GM12801 (cell line): ENCODE results near the gene SYNE2.

Source experiments
- TF ChIP-seq, protein P1 (sequence below): IDR thresholded peaks from one replicate; pipeline ENCODE4 v1.5.1; 2011; ENCODE audit warnings: control low read depth; ENCODE audit not compliant: insufficient read length; ENCODE audit errors: extremely low read depth

Gene SYNE2

DNA sequence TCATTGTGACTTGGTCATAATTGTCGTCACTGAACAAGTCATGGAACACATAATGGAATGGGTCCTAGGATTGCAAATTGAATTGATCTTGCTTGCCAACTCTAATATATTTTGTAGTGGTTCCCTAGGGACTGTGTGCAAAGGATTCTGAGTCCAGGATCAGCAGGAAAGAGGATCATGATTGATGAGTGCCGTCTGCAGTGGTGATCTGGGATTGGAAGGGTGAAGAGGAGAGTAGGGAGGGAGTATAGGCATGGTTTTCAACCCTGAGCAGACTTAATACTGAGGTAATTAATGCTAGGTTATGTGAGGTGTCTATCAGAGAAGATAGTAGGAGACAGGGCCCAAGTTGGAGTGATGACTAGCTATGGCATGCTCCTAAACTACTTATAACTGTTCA lies 272.5 kb downstream of the SYNE2 start:
- TF ChIP-seq, protein P1, sequence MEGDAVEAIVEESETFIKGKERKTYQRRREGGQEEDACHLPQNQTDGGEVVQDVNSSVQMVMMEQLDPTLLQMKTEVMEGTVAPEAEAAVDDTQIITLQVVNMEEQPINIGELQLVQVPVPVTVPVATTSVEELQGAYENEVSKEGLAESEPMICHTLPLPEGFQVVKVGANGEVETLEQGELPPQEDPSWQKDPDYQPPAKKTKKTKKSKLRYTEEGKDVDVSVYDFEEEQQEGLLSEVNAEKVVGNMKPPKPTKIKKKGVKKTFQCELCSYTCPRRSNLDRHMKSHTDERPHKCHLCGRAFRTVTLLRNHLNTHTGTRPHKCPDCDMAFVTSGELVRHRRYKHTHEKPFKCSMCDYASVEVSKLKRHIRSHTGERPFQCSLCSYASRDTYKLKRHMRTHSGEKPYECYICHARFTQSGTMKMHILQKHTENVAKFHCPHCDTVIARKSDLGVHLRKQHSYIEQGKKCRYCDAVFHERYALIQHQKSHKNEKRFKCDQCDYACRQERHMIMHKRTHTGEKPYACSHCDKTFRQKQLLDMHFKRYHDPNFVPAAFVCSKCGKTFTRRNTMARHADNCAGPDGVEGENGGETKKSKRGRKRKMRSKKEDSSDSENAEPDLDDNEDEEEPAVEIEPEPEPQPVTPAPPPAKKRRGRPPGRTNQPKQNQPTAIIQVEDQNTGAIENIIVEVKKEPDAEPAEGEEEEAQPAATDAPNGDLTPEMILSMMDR, result no peak

DNA sequence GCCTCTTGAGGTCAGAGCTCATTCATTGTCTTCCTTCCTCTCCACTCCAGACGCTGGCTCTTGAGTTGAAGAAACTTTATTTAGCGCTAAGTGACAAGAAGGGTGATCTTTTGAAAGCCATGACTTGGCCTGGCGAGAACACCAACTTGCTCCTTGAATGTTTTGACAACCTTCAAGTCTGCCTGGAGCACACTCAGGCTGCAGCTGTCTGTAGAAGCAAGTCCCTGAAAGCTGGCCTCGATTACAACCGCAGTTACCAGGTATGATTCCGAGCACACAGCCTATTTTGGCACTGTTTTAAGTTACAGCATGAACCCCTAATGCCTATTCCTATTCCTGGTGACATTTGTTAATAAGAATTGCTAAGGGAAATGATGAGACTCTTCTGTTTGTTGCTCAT lies 273.7 kb downstream of the SYNE2 start:
- TF ChIP-seq, protein P1, result no peak

DNA sequence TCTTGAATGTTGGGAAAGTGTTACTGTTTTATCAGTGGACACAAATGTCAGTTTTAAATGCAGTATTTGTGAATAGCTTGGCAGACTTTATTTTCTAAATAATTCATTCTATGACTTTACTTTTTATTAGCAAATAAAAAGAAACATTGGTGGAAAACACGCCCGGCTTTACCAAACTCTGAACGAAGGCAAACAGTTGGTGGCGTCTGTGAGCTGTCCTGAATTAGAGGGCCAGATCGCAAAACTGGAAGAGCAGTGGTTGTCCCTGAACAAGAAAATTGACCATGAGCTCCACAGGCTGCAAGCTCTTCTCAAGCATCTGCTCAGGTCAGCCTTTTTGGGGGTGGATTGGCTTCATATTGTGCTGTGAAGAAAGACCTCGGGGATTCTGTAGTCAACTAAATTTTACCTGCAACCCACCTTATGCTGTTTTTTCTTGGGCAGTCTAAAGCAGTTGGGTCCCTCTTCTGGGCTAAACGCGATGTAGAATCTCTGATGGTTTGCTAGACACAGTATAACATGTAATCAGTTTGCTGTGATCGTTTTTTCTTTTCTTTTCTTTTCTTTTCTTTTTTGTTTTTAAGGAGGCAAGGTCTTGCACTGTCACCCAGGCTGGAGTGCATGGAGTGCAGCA lies 285.0 kb downstream of the SYNE2 start:
- TF ChIP-seq, protein P1, result no peak

DNA sequence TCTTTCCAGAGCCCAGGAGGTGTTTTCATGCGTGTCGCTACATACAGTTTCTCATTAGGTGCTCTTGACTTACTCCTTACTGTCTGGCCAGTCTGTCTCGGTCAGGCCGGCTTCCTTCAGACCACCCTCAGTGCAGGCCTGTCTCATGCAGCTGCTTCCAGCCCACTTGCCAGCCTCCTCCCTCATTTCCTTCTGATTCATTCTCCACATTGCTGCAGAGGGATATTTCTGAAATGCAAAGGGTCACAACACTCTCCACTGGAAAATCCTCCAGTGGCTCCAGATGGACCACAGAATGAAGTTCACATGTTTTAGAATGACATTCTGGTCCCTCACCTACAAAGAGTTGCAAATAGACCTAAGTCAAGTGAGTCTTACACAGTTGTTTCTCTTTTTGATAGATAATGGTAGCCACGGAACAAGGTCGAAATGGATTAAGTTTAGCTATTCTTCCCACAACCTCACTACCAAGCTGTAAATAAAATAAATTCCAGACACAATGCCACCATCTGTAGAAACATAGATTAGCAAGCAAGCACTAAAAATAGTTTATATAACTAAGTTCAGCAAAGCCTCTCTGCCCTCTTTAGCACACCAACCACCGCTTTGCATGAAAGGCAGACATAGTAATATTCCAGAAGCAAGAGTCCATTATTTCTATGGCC lies 294.5 kb downstream of the SYNE2 start:
- TF ChIP-seq, protein P1, result no peak

DNA sequence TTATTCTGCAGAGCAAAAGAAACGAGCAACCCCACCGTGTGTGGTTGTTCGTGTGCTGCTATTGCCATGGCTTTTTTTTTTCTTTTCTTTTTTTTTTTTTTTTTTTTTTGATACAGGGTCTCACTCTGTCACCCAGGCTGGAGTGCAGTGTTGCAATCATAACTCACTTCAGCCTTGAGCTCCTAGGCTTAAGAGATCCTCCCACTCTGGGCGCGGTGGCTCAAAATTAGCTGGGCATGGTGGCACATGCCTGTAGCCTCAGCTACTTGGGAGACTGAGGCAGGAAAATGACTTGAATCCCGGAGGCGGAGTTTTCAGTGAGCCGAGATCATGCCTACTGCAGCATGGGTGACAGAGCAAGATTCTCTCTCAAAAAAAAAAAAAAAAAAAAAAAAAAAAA lies 297.1 kb downstream of the SYNE2 start:
- TF ChIP-seq, protein P1, result no peak

DNA sequence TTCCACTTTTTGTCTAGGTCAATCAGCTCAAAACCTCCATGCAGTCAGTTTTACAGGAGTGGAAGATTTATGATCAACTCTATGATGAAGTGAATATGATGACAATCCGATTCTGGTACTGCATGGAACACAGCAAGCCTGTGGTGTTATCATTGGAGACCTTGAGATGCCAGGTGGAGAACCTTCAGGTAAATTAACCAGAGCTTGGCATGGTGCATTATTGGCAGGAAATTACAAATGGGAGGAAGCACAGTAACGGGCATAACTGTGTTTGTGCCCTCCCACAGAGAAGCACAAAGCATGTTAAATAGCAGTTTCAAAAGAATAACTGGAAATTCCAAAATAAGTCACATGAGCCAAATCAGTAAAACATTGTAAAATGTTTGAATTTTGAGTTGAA lies 305.8 kb downstream of the SYNE2 start:
- TF ChIP-seq, protein P1, result no peak

DNA sequence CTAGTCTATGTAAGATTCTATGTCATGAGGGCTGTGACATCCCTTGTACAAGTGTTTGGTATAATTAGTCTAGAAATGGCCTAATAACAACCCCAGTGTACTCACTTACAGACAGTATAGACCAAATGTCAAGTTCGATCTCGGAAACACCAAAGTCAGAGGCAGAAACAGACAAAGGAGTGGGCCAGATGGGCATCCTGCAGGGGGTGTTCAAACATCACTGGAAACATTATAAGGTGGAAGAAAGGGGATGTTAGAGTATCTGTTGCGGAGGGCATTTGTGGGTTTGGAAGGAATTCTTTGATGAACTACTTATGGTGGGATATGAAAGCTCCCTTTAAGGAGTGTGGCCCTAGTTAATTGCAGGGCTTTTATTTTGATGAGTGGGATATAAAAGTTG lies 306.8 kb downstream of the SYNE2 start:
- TF ChIP-seq, protein P1, result no peak
